K562 (cell line): Measurements from ENCODE around the gene ZDHHC14. TPM values are rescaled to one million over a fixed set of nuclear protein-coding genes. Genes with fewer than 3 reads are reported as not detected.
A peak's percentile ranks its signal among the peaks of the same experiment; 100 is the strongest.

ENCODE experiments used
- ATF4 ChIP-seq: fragments of 450-650 bp; formaldehyde crosslinking; IDR thresholded peaks from 2 replicates; pipeline ENCODE4 v1.4.0; 2022; ENCODE audit warnings: mild to moderate bottlenecking, moderate library complexity
- BCL6 ChIP-seq: fragments of 250-450 bp; sonication (Bioruptor Pico); IDR thresholded peaks from 2 replicates; pipeline ENCODE4 v1.4.0; 2020
- CBFA2T3 ChIP-seq: fragments of 450-650 bp; IDR thresholded peaks from 2 replicates; pipeline ENCODE4 v1.6.1; 2017
- CC2D1A ChIP-seq: fragments of 450-650 bp; IDR thresholded peaks from 2 replicates; pipeline ENCODE4 v1.6.1; 2017; ENCODE audit warnings: mild to moderate bottlenecking
- CHD4 ChIP-seq: fragments of 200-600 bp; sonication (generic); IDR thresholded peaks from 3 replicates; pipeline ENCODE4 v1.6.1; 2012; ENCODE audit warnings: low read depth, mild to moderate bottlenecking, mixed read lengths, low read length, inconsistent platforms; ENCODE audit not compliant: insufficient read depth, insufficient replicate concordance, poor library complexity, severe bottlenecking
- DNMT1 ChIP-seq: fragments of 450-650 bp; IDR thresholded peaks from 2 replicates; pipeline ENCODE4 v1.6.1; 2016; ENCODE audit warnings: antibody characterized with exemption, mild to moderate bottlenecking
- E2F3 ChIP-seq: fragments of 250-450 bp; sonication (Bioruptor Pico); IDR thresholded peaks from 2 replicates; pipeline ENCODE4 v1.4.0; 2020; ENCODE audit warnings: mild to moderate bottlenecking
- FOSL1 ChIP-seq: fragments of 200-800 bp; sonication (Bioruptor generic); conservative IDR thresholded peaks from 2 replicates; pipeline ENCODE4 v1.6.1; 2016; ENCODE audit warnings: missing genetic modification characterization, missing compliant biosample characterization
- FOXJ3 ChIP-seq: sonication (generic); formaldehyde crosslinking; IDR thresholded peaks from 2 replicates; pipeline ENCODE4 v1.4.0; 2020; ENCODE audit warnings: mild to moderate bottlenecking, missing genetic modification reagents
- FOXP1 ChIP-seq: sonication (generic); formaldehyde crosslinking; IDR thresholded peaks from 2 replicates; pipeline ENCODE4 v1.8.0; 2022; ENCODE audit warnings: mild to moderate bottlenecking, missing genetic modification reagents
- NR2C1 ChIP-seq, 2 experiments: fragments of 450-650 bp; IDR thresholded peaks; 2 replicates each; pipeline ENCODE4 v1.6.1; 2017; ENCODE audit warnings: mild to moderate bottlenecking in 2 of 2, antibody characterized with exemption in 1 of 2, inconsistent platforms in 1 of 2, missing compliant biosample characterization in 1 of 2, missing genetic modification characterization in 1 of 2
- POLR2G ChIP-seq: fragments of 200-400 bp; formaldehyde crosslinking; IDR thresholded peaks from 2 replicates; pipeline ENCODE4 v1.6.1; 2017; ENCODE audit warnings: low read depth, mild to moderate bottlenecking, antibody characterized with exemption, low read length, moderate library complexity
- POLR2H ChIP-seq: IDR thresholded peaks from 2 replicates; pipeline ENCODE4 v1.6.1; 2016; ENCODE audit warnings: missing genetic modification characterization, low read depth, mild to moderate bottlenecking, control low read depth, missing compliant biosample characterization, moderate library complexity
- SAFB ChIP-seq: fragments of 200-400 bp; formaldehyde crosslinking; IDR thresholded peaks from 2 replicates; pipeline ENCODE4 v1.6.1; 2017; ENCODE audit warnings: low read depth, low read length, borderline replicate concordance
- ZEB2 ChIP-seq: fragments of 450-650 bp; IDR thresholded peaks from 2 replicates; pipeline ENCODE4 v1.6.1; 2016
- ZNF445 ChIP-seq: fragments of 250-450 bp; sonication (Bioruptor Pico); IDR thresholded peaks from 2 replicates; pipeline ENCODE4 v1.4.0; 2020; ENCODE audit warnings: low read depth, mild to moderate bottlenecking, moderate library complexity
- ZNF507 ChIP-seq: conservative IDR thresholded peaks from 2 replicates; pipeline ENCODE4 v1.6.1; 2017; ENCODE audit warnings: missing genetic modification characterization, missing compliant biosample characterization
- polyA plus RNA-seq, 8 experiments: library from polyadenylated mRNA; depleted of rRNA in 4 of 8; stranded (reverse) in 5 of 8; unstranded in 3 of 8; fragments of >200 nt; fragmentation: Nextera tagmentation in 2 of 8; fragmentation: Illumina TruSeq in 1 of 8; extraction: Ambion mirVana in 2 of 8; extraction: Trizol in 1 of 8; gene quantifications; 2 replicates each; pipeline versions ENCODE4 v1.2.1 to v1.2.3, GENCODE V29; 2011 to 2014; ENCODE audit warnings: inconsistent platforms in 1 of 8, missing spikeins in 1 of 8
- total RNA-seq, 7 experiments: library from RNA; depleted of rRNA in 6 of 7; stranded (reverse); fragments of >200 nt in 6 of 7; fragmentation: Illumina TruSeq in 2 of 7; extraction: Trizol in 2 of 7; gene quantifications; 2 replicates each; pipeline versions ENCODE4 v1.2.1 to v1.2.3, GENCODE V29; 2011 to 2021; ENCODE audit warnings: low replicate concordance in 1 of 7
- TF ChIP-seq, protein P1 (sequence below): fragments of 450-650 bp; IDR thresholded peaks from 2 replicates; pipeline ENCODE4 v1.6.1; 2016; ENCODE audit warnings: mild to moderate bottlenecking
- TF ChIP-seq, protein P2 (sequence below): fragments of 450-650 bp; IDR thresholded peaks from 2 replicates; pipeline ENCODE4 v1.6.1; 2016; ENCODE audit warnings: missing biosample characterization, missing genetic modification characterization
- TF ChIP-seq, protein P3 (sequence below): fragments of 450-650 bp; IDR thresholded peaks from one replicate; pipeline ENCODE4 v1.6.1; 2018; ENCODE audit warnings: mild to moderate bottlenecking, moderate library complexity; ENCODE audit not compliant: partially characterized antibody

Gene ZDHHC14
- total and polyA plus RNA-seq, 9 of the 15 experiments (the other 6 are each of a cell fraction or from before 2014, with no cell fraction given) = 0.92 to 23.1 (median 13.8) TPM

DNA sequence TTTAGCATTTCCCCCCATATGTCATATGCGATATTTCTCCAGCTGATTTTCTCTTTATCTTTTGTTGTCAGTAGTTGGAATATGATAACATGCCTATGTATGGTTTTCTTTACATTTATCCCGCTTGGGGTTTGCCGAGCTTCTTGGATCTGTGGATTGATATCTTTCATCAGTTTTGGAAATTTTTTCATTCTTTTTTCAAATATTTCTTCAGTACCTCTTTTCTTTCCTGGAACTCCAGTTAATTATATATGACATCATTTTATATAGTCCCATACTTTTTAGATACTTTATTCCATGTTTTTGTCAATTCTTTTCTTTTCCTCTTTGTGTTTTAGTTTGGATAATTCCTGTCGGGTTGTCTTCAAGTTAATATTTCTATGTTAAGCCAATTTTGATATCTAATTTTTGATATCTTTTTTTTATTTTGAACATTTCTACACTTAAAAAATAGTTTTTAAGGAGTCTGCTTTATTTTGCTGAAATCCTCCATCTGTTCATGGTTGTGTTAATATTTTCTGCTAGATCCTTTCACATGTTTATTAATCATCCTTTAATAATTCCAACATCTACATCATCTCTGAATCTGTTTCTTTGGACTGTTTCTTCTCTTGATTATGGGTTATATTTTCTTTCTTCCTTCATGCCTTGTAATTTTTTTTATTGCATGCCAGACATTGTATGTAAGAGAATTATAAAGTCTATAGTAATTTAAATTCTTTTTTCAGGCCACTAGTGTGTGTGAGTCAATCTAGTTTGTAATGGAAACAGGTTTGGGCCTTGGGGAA lies 9.5 kb downstream of the ZDHHC14 start (continued):
- TF ChIP-seq, protein P1, sequence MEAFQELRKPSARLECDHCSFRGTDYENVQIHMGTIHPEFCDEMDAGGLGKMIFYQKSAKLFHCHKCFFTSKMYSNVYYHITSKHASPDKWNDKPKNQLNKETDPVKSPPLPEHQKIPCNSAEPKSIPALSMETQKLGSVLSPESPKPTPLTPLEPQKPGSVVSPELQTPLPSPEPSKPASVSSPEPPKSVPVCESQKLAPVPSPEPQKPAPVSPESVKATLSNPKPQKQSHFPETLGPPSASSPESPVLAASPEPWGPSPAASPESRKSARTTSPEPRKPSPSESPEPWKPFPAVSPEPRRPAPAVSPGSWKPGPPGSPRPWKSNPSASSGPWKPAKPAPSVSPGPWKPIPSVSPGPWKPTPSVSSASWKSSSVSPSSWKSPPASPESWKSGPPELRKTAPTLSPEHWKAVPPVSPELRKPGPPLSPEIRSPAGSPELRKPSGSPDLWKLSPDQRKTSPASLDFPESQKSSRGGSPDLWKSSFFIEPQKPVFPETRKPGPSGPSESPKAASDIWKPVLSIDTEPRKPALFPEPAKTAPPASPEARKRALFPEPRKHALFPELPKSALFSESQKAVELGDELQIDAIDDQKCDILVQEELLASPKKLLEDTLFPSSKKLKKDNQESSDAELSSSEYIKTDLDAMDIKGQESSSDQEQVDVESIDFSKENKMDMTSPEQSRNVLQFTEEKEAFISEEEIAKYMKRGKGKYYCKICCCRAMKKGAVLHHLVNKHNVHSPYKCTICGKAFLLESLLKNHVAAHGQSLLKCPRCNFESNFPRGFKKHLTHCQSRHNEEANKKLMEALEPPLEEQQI = peak; percentile 53; the same call in 1 of the 2 replicates
- TF ChIP-seq DNMT1 = no peak
- no peak for TF ChIP-seq ZNF507 (tag)
- TF ChIP-seq CHD4 = no peak
- TF ChIP-seq ATF4 (CRISPR knock-in tag) = no peak
- no peak for TF ChIP-seq POLR2G
- peak; percentile 75; the same call in 1 of the 2 replicates for TF ChIP-seq ZNF445 (CRISPR knock-in tag)
- no peak for TF ChIP-seq NR2C1 (IDR thresholded peaks at IDR 0.05)
- TF ChIP-seq NR2C1 (tag; IDR thresholded peaks at IDR 0.05) = no peak
- TF ChIP-seq CBFA2T3 = peak; percentile 32; the same call in 1 of the 2 replicates
- TF ChIP-seq FOSL1 (tag) = no peak
- TF ChIP-seq, protein P2, sequence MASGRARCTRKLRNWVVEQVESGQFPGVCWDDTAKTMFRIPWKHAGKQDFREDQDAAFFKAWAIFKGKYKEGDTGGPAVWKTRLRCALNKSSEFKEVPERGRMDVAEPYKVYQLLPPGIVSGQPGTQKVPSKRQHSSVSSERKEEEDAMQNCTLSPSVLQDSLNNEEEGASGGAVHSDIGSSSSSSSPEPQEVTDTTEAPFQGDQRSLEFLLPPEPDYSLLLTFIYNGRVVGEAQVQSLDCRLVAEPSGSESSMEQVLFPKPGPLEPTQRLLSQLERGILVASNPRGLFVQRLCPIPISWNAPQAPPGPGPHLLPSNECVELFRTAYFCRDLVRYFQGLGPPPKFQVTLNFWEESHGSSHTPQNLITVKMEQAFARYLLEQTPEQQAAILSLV (tag) = no peak
- no peak for TF ChIP-seq SAFB
- TF ChIP-seq FOXJ3 (CRISPR knock-in tag) = no peak
- no peak for TF ChIP-seq BCL6
- TF ChIP-seq CC2D1A = no peak
- TF ChIP-seq E2F3 (CRISPR knock-in tag) = no peak
- TF ChIP-seq FOXP1 (CRISPR knock-in tag) = no peak
- TF ChIP-seq, protein P3, sequence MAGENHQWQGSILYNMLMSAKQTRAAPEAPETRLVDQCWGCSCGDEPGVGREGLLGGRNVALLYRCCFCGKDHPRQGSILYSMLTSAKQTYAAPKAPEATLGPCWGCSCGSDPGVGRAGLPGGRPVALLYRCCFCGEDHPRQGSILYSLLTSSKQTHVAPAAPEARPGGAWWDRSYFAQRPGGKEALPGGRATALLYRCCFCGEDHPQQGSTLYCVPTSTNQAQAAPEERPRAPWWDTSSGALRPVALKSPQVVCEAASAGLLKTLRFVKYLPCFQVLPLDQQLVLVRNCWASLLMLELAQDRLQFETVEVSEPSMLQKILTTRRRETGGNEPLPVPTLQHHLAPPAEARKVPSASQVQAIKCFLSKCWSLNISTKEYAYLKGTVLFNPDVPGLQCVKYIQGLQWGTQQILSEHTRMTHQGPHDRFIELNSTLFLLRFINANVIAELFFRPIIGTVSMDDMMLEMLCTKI = no peak
- peak; percentile 51 for TF ChIP-seq ZEB2
- no peak for TF ChIP-seq POLR2H (tag)
